Sciatic nerve (tissue), 2 donors: Measurements from ENCODE around the gene AGPAT4. TPM values are rescaled to one million over a fixed set of nuclear protein-coding genes. Genes with fewer than 3 reads are reported as not detected.
A peak's percentile ranks its signal among the peaks of the same experiment; 100 is the strongest.

Experiments used
- ATAC-seq: fragments of 200-7000 bp; cut with Tn5 transposase; one replicate; pipeline ENCODE4 v1.9.1; 2020; ENCODE audit warnings: mild to moderate bottlenecking, moderate library complexity
- DNase-seq: peaks from one replicate; pipeline ENCODE4 v3.0.0-alpha.2; 2020; ENCODE audit warnings: low spot score
- intact Hi-C: fragments of 100-400 bp; cut with DNase I; formaldehyde crosslinking; loops from one replicate; pipeline ENCODE4 v1.14.2; 2022
- total RNA-seq: library from RNA; stranded (reverse); fragmentation: NEBNext Ultra II Directional; extraction: Animal tissue kit (Norgen Biotek cat#: 25700); gene quantifications from one replicate; pipeline ENCODE4 v1.2.1, GENCODE V29; 2021
- donor health status: DM: no; HTN: no; CAD: no.
- donor health status: DM: no; HTN: no; CAD: no.

Gene AGPAT4
- total RNA-seq, 1 donor from 2014 or later = 25.7 TPM

GRCh38 chr6:161292650-161293281 is 18.9 kb upstream of the AGPAT4 start:
- intact Hi-C loops = no loop called here
- ATAC-seq (no peak), DNase-seq (no peak)

- intact Hi-C loops = no loop called here
- ATAC-seq = no peak
- DNase-seq = no peak
These were observed 18.3 kb upstream of the AGPAT4 start for GRCh38 chr6:161292145-161292544.

GRCh38 chr6:161290751-161291150 is 16.9 kb upstream of the AGPAT4 start:
- DNase-seq (no peak), ATAC-seq (no peak)
- intact Hi-C loops = no loop called here

GRCh38 chr6:161284653-161285052 is 10.8 kb upstream of the AGPAT4 start:
- DNase-seq = no peak
- intact Hi-C loops = no loop called here
- no peak for ATAC-seq

- intact Hi-C loops = no loop called here
- DNase-seq = no peak
- ATAC-seq = no peak
These were observed 7.2 kb upstream of the AGPAT4 start for GRCh38 chr6:161281092-161281491.

GRCh38 chr6:161279677-161280415 is 6.0 kb upstream of the AGPAT4 start:
- intact Hi-C loops = no loop called here
- DNase-seq (no peak), ATAC-seq (peak; percentile 48)

- intact Hi-C loops = no loop called here
These were observed 2.8 kb upstream of the AGPAT4 start for GRCh38 chr6:161276605-161277155.

GRCh38 chr6:161274898-161275297 is 1.0 kb upstream of the AGPAT4 start:
- DNase-seq (no peak), ATAC-seq (no peak)
- intact Hi-C loops = no loop called here

More at GRCh38 chr6:161276605-161277155, 2.8 kb upstream of the AGPAT4 start:
- ATAC-seq = no peak
- no peak for DNase-seq

GRCh38 chr6:161274488-161274858 is 612 bp upstream of the AGPAT4 start:
- ATAC-seq (peak; percentile 18), DNase-seq (no peak)
- intact Hi-C loops = no loop called here

- DNase-seq (no peak), ATAC-seq (peak; percentile 47)
- intact Hi-C loops = no loop called here
These were observed 548 bp downstream of the AGPAT4 start for GRCh38 chr6:161273274-161273751.

- intact Hi-C loops = no loop called here
- DNase-seq (no peak), ATAC-seq (no peak)
These were observed 1.1 kb downstream of the AGPAT4 start for GRCh38 chr6:161272635-161273273.

- ATAC-seq = no peak
- intact Hi-C loops = no loop called here
- no peak for DNase-seq
These were observed 2.4 kb downstream of the AGPAT4 start for GRCh38 chr6:161271343-161272030.

GRCh38 chr6:161270116-161270515 is 3.7 kb downstream of the AGPAT4 start:
- DNase-seq (no peak), ATAC-seq (no peak)
- intact Hi-C loops = no loop called here

GRCh38 chr6:161269310-161269709 is 4.6 kb downstream of the AGPAT4 start:
- ATAC-seq (no peak), DNase-seq (no peak)
- intact Hi-C loops = no loop called here

- no peak for DNase-seq
- ATAC-seq = no peak
- intact Hi-C loops = no loop called here
These were observed 5.2 kb downstream of the AGPAT4 start for GRCh38 chr6:161268531-161269210.

- DNase-seq = no peak
- intact Hi-C loops = no loop called here
These were observed 7.2 kb downstream of the AGPAT4 start for GRCh38 chr6:161266513-161267230.

GRCh38 chr6:161265975-161266374 is 7.9 kb downstream of the AGPAT4 start:
- DNase-seq (no peak), ATAC-seq (no peak)
- intact Hi-C loops = no loop called here

More at GRCh38 chr6:161266513-161267230, 7.2 kb downstream of the AGPAT4 start:
- no peak for ATAC-seq

- ATAC-seq = no peak
These were observed 8.3 kb downstream of the AGPAT4 start for GRCh38 chr6:161265554-161265953.

More at GRCh38 chr6:161265554-161265953, 8.3 kb downstream of the AGPAT4 start:
- intact Hi-C loops = no loop called here
- DNase-seq = no peak
